Smooth muscle cell of the brain vasculature (primary cell): ENCODE data around the gene HLA-DRB5.
"Not testable (repeated sequence)": the region's sequence is repeated elsewhere in the genome, so short reads cannot be mapped to it uniquely, and the experiment has no call there.

Source experiments
- DNase-seq: peaks from one replicate; pipeline ENCODE4 v3.0.0-alpha.2; 2012; ENCODE audit warnings: low read depth, low spot score

HLA-DRB5 gene

GRCh38 chr6:32517654-32518445 is 12.2 kb downstream of the HLA-DRB5 start:
- DNase-seq: no peak

- DNase-seq: no peak
These were observed 29.1 kb downstream of the HLA-DRB5 start for GRCh38 chr6:32501016-32501415.

GRCh38 chr6:32492351-32492750 is 37.7 kb downstream of the HLA-DRB5 start:
- DNase-seq: no peak

- no peak for DNase-seq
These were observed 38.4 kb downstream of the HLA-DRB5 start for GRCh38 chr6:32491700-32492099.

- no peak for DNase-seq
These were observed 42.0 kb downstream of the HLA-DRB5 start for GRCh38 chr6:32488083-32488482.

GRCh38 chr6:32484614-32484998 is 45.5 kb downstream of the HLA-DRB5 start:
- no peak for DNase-seq

- no peak for DNase-seq
These were observed 46.0 kb downstream of the HLA-DRB5 start for GRCh38 chr6:32483968-32484613.

- DNase-seq: no peak
These were observed 54.5 kb downstream of the HLA-DRB5 start for GRCh38 chr6:32475392-32476206.

- not testable (repeated sequence) for DNase-seq
These were observed 56.4 kb downstream of the HLA-DRB5 start for GRCh38 chr6:32473376-32474348.

GRCh38 chr6:32472781-32473375 is 57.2 kb downstream of the HLA-DRB5 start:
- DNase-seq: no peak

- not testable (repeated sequence) for DNase-seq
These were observed 62.2 kb downstream of the HLA-DRB5 start for GRCh38 chr6:32467743-32468503.
